Heart left ventricle (tissue), 16 donors: Measurements from ENCODE around the gene ERC1. TPM values are rescaled to one million over a fixed set of nuclear protein-coding genes. Genes with fewer than 3 reads are reported as not detected.
A peak's percentile ranks its signal among the peaks of the same experiment; 100 is the strongest.

ENCODE experiments used
- ATAC-seq, 4 donors: fragments of 200-7000 bp; cut with Tn5 transposase; one replicate each; pipeline ENCODE4 v1.9.1; 2020 to 2022; ENCODE audit warnings: moderate library complexity in 4 of 4, mild to moderate bottlenecking in 3 of 4, moderate number of reproducible peaks in 1 of 4
- DNase-seq, 5 donors: peaks; one replicate each; pipeline ENCODE4 v3.0.0-alpha.2; 2020
- H3K27ac ChIP-seq, 12 donors: fragments of 200-600 bp; sonication (generic) in 4 of 12; one replicate each; pipeline versions ENCODE4 v1.5.0 to v1.8.0; 2016 to 2022; ENCODE audit warnings: mild to moderate bottlenecking in 2 of 12
- H3K27me3 ChIP-seq, 9 donors: fragments of 200-600 bp; sonication (generic) in 2 of 9; one replicate each; pipeline versions ENCODE4 v1.5.1 to v1.8.0; 2016 to 2022; ENCODE audit warnings: mild to moderate bottlenecking in 3 of 9
- H3K36me3 ChIP-seq, 9 donors: fragments of 200-600 bp; sonication (generic) in 2 of 9; one replicate each; pipeline versions ENCODE4 v1.5.0 to v1.8.0; 2018 to 2022; ENCODE audit warnings: mild to moderate bottlenecking in 2 of 9
- H3K4me1 ChIP-seq, 12 donors: fragments of 200-600 bp; sonication (generic) in 4 of 12; one replicate each; pipeline versions ENCODE4 v1.5.0 to v1.8.0; 2016 to 2022; ENCODE audit warnings: mild to moderate bottlenecking in 3 of 12
- H3K4me3 ChIP-seq, 12 donors: fragments of 200-600 bp; sonication (generic) in 4 of 12; one replicate each; pipeline versions ENCODE4 v1.5.0 to v1.8.0; 2017 to 2022; ENCODE audit warnings: mild to moderate bottlenecking in 9 of 12, moderate library complexity in 4 of 12
- H3K9me3 ChIP-seq, 12 donors: fragments of 200-600 bp; sonication (generic) in 4 of 12; one replicate each; pipeline versions ENCODE4 v1.5.0 to v1.8.0; 2016 to 2022; ENCODE audit warnings: mild to moderate bottlenecking in 1 of 12
- POLR2A ChIP-seq, 2 donors: fragments of 450-650 bp; IDR thresholded peaks; one replicate each; pipeline ENCODE4 v1.6.1; 2017; ENCODE audit warnings: antibody characterized with exemption in 2 of 2, mild to moderate bottlenecking in 2 of 2, moderate library complexity in 2 of 2
- WGBS, 4 donors: extraction: QIAGEN DNeasy Blood & Tissue Kit in 2 of 4; methylation state at CpG; one replicate each; pipeline versions ENCODE4 v1.1.5 to v1.1.7; 2013 to 2018; 5-methylcytosine and 5-hydroxymethylcytosine counted together
- intact Hi-C, 10 donors: fragments of 100-400 bp; cut with DNase I; formaldehyde crosslinking; loops; one replicate each; pipeline versions ENCODE4 v1.11.1 to v1.14.2; 2022
- polyA plus RNA-seq, 2 donors: library from polyadenylated mRNA; stranded (reverse); fragments of 200-250 nt; gene quantifications; one replicate each; pipeline ENCODE4 v1.2.3, GENCODE V29; 2013
- total RNA-seq, 9 donors: library from RNA; depleted of rRNA in 2 of 9; stranded (reverse); fragments of >200 nt in 2 of 9; fragmentation: NEBNext Ultra II Directional in 3 of 9; extraction: Animal tissue kit (Norgen Biotek cat#: 25700) in 3 of 9; gene quantifications; one replicate each; pipeline versions ENCODE4 v1.1.0 to v1.2.4, GENCODE V29; 2016 to 2023
- TF ChIP-seq, protein P1 (sequence below), 12 donors: fragments of 200-600 bp; sonication (generic) in 4 of 12; IDR thresholded peaks; one replicate each; pipeline versions ENCODE4 v1.5.0 to v1.8.0; 2018 to 2022; ENCODE audit warnings: antibody characterized with exemption in 12 of 12, mild to moderate bottlenecking in 5 of 12
- donor health status: ischemic (EF 13 %, LVEDD 7.1; RV severe dilation, severe dysfunction).
- donor health status: healthy with polysubstance abuse.
- donor health status: DM: no; HTN: yes; CAD: no.
- donor health status: DM: no; HTN: no; CAD: no.
- donor health status: ischemic (EF 25% LVEDD 6.9; RV normal size, moderate dysfunction).
- donor health status: ischemic (EF 25% LVEDD 5.7; RV mildly dilated, moderate dysfunction).
- donor health status: healthy.
- donor health status: DM: yes; HTN: yes; CAD: no.
- donor health status: ischemic (EF 35%, LVEDD 5.7; RV mildly dilated, moderate dysfunction).
- donor health status: nonischemic (EF 11% LVEDD 7.7; RV severe dilation, severe dysfunction).
- donor health status: DM: yes; HTN: yes; CAD: no.
- donor health status: PGD.
- donor health status: ischemic (EF 29% LVEDD 5.4; RV normal size, mild dysfunction).
- donor health status: nonischemic (EF 23%, LVEDD 6.1; RV moderate dilation, normal function).

ERC1 gene
- total and polyA plus RNA-seq, 11 donors = 13.5 to 84.0 (median 47.9) TPM

GRCh38 chr12:1130164-1130563, 139.1 kb downstream of the ERC1 start:
- no peaks in the 10 kb centered on the region for H3K9me3 ChIP-seq
- no peaks in the 10 kb centered on the region for H3K27me3 ChIP-seq
- ATAC-seq (peak in 1 of 4 donors; percentile 16), DNase-seq (no peak)
- intact Hi-C loops = no loop called here
- TF ChIP-seq, protein P1, sequence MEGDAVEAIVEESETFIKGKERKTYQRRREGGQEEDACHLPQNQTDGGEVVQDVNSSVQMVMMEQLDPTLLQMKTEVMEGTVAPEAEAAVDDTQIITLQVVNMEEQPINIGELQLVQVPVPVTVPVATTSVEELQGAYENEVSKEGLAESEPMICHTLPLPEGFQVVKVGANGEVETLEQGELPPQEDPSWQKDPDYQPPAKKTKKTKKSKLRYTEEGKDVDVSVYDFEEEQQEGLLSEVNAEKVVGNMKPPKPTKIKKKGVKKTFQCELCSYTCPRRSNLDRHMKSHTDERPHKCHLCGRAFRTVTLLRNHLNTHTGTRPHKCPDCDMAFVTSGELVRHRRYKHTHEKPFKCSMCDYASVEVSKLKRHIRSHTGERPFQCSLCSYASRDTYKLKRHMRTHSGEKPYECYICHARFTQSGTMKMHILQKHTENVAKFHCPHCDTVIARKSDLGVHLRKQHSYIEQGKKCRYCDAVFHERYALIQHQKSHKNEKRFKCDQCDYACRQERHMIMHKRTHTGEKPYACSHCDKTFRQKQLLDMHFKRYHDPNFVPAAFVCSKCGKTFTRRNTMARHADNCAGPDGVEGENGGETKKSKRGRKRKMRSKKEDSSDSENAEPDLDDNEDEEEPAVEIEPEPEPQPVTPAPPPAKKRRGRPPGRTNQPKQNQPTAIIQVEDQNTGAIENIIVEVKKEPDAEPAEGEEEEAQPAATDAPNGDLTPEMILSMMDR (IDR thresholded peaks at IDR 0.05) = no peak
- TF ChIP-seq POLR2A (IDR thresholded peaks at IDR 0.05) = no peak
- H3K4me3 ChIP-seq = no peak overlapping the region
- peaks cover 0 to 5% (median 0%) of the 10 kb centered on the region in 9 donors for H3K36me3 ChIP-seq
- H3K4me1 ChIP-seq = peaks cover 0 to 5% (median 0%) of the 10 kb centered on the region in 12 donors
- 49 to 69% (median 65%) methylated on average over 3 of the region's 3 CpGs for WGBS, 4 donors
- H3K27ac ChIP-seq = no peak overlapping the region

DNA sequence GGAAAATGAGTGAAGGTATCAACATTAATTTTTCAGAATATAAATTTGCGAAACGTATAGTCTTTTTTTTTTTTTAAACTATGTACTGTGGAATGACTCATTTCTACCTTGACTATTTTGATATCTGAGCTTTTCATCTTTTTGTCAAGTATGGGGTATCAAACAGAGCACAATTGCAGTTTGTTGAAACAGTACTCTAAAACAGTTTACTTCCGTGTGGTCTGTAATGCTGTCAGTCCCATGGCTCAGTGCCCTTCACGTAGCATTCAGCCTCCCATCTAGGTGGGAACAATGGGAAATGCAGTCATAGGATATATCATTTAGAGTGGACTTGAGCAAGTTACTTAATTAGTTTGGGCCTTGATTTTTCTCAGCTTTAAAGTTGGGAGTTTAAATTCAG, 139.5 kb downstream of the ERC1 start:
- Histone ChIP-seq H3K27me3 (no peaks in the 10 kb centered on the region), H3K9me3 (no peaks in the 10 kb centered on the region), H3K36me3 (peaks cover 0 to 5% (median 0%) of the 10 kb centered on the region in 9 donors), H3K4me1 (peaks cover 0 to 5% (median 0%) of the 10 kb centered on the region in 12 donors), H3K4me3 (no peak overlapping the region), H3K27ac (no peak overlapping the region)
- no peak for TF ChIP-seq POLR2A (IDR thresholded peaks at IDR 0.05)
- TF ChIP-seq, protein P1 (IDR thresholded peaks at IDR 0.05) = no peak
- DNase-seq = no peak
- ATAC-seq = no peak
- 82 to 92% (median 87%) methylated on average over 4 of the region's 4 CpGs for WGBS, 4 donors
- intact Hi-C loops = no loop called here

DNA sequence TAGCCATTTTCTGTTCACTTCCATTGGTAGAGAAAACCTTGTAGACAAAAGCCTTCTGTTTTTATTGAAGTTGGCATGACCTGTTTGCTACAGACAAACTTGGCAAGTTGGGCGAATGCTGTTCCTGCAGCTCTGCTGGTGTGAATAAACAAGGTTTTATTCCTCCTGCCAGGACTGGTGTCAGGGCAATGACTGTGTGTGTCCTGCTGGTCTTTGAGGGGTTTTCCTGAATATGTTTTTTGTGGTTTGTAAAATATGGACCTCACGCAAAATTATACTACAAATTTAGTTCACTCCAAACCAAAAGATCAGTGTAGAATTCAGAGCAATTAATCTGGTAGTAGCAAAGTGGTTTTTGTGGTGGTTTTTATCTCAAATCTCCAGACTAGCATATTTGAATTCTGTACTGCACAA, 140.8 kb downstream of the ERC1 start:
- ATAC-seq (no peak), DNase-seq (no peak)
- 48 to 71% (median 54%) methylated on average over 2 of the region's 2 CpGs for WGBS, 4 donors
- TF ChIP-seq, protein P1 (IDR thresholded peaks at IDR 0.05) = no peak
- no peak for TF ChIP-seq POLR2A (IDR thresholded peaks at IDR 0.05)
- Histone ChIP-seq H3K9me3 (no peaks in the 10 kb centered on the region), H3K4me3 (no peak overlapping the region), H3K4me1 (peaks cover 0 to 5% (median 0%) of the 10 kb centered on the region in 12 donors), H3K27me3 (no peaks in the 10 kb centered on the region), H3K36me3 (peaks cover 0 to 5% (median 0%) of the 10 kb centered on the region in 9 donors), H3K27ac (no peak overlapping the region)
- intact Hi-C loops = no loop called here

DNA sequence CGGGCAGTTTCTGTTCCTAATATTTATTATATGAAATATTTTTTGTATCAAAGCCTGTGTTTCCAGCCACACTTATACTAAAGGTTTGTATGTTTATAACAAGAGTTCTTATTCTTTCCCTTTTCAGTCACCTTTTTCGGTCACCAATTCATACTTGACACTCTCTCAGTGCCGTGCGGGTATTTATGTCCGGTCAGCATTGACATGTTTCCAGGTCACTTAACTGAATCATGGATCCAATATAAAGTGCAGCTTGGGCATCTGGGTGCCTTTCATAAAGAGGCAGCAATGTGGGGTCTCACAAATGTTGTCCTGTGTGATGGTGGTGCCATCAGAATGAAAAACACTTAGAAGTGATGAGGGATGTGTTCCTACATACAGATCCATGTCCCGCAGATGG, 141.3 kb downstream of the ERC1 start:
- H3K9me3 ChIP-seq = no peaks in the 10 kb centered on the region
- WGBS, 4 donors = 61 to 76% (median 73%) methylated on average over 6 of the region's 6 CpGs
- H3K4me1 ChIP-seq = peaks cover 0 to 5% (median 0%) of the 10 kb centered on the region in 12 donors
- H3K36me3 ChIP-seq = peaks cover 0 to 5% (median 0%) of the 10 kb centered on the region in 9 donors
- intact Hi-C loops = no loop called here
- ATAC-seq (no peak), DNase-seq (no peak)
- no peak overlapping the region for H3K27ac ChIP-seq
- TF ChIP-seq, protein P1 (IDR thresholded peaks at IDR 0.05) = no peak
- no peak for TF ChIP-seq POLR2A (IDR thresholded peaks at IDR 0.05)
- H3K27me3 ChIP-seq = no peaks in the 10 kb centered on the region
- H3K4me3 ChIP-seq = no peak overlapping the region
